Amygdala (tissue), 56 donors: Measurements from ENCODE around the gene HLA-DRB1.
A peak's percentile ranks its signal among the peaks of the same experiment; 100 is the strongest.
"Not testable (repeated sequence)": the region's sequence is repeated elsewhere in the genome, so short reads cannot be mapped to it uniquely, and the experiment has no call there.

Experiments used
- DNase-seq, 56 donors: peaks; one replicate each; lab custom pipeline; 2025; lab: John Stamatoyannopoulos, UW

Gene HLA-DRB1

GRCh38 chr6:32565511-32565910 lies 24.1 kb downstream of the HLA-DRB1 start:
- DNase-seq = no peak

- no peak for DNase-seq
Observed at GRCh38 chr6:32562940-32563339, 26.7 kb downstream of the HLA-DRB1 start.

GRCh38 chr6:32559747-32560146 lies 29.9 kb downstream of the HLA-DRB1 start:
- DNase-seq = no peak

GRCh38 chr6:32558426-32559057 lies 31.1 kb downstream of the HLA-DRB1 start:
- DNase-seq = no peak

GRCh38 chr6:32554116-32554965 lies 35.3 kb downstream of the HLA-DRB1 start:
- DNase-seq = no peak

GRCh38 chr6:32553037-32553742 lies 36.5 kb downstream of the HLA-DRB1 start:
- DNase-seq = no peak

GRCh38 chr6:32551410-32551809 lies 38.2 kb downstream of the HLA-DRB1 start:
- DNase-seq = no peak

GRCh38 chr6:32539839-32540238 lies 49.8 kb downstream of the HLA-DRB1 start:
- DNase-seq = no peak

- DNase-seq = not testable (repeated sequence)
Observed at GRCh38 chr6:32530431-32530793, 59.2 kb downstream of the HLA-DRB1 start.

GRCh38 chr6:32529697-32530430 lies 59.8 kb downstream of the HLA-DRB1 start, which contains the start of gene HLA-DRB5:
Gene HLA-DRB5 (minus strand): TSS chr6:32530287. CDS start chr6:32530224, 63 bp downstream.
- DNase-seq = peak in 5 of 56 donors; percentile 0 to 17 (median 5)
